Measurements from ENCODE around the gene SLC12A7. TPM values are rescaled to one million over a fixed set of nuclear protein-coding genes. Genes with fewer than 3 reads are reported as not detected.

Gene SLC12A7
- total RNA-seq, 1 experiment from 2014 or later, result 48.2 TPM

- H3K27me3 ChIP-seq (ENCODE audit: low read length), result no peaks in the 10 kb centered on the region
Observed at GRCh38 chr5:1115123-1115815, 3.4 kb upstream of the SLC12A7 start.

GRCh38 chr5:1113805-1114586 is 2.1 kb upstream of the SLC12A7 start:
- ChIA-PET POLR2A (ENCODE audit: unreplicated experiment) (no interaction called here), CTCF (no interaction called here)
- BruUV-seq (replicated peaks), result no TSS peak
- no peaks in the 10 kb centered on the region for H3K27me3 ChIP-seq (ENCODE audit: low read length)
- H3F3A ChIP-seq (ENCODE audit: low read length, unreplicated experiment), result no peaks in the 10 kb centered on the region
- no peak overlapping the region for H3K4me2 ChIP-seq (ENCODE audit: low read length)
- no peaks in the 10 kb centered on the region for H3K9me3 ChIP-seq (ENCODE audit: low read length)
- H2AFZ ChIP-seq (ENCODE audit: low read length), result no peak overlapping the region
- H3K79me2 ChIP-seq (ENCODE audit: low read length), result peaks cover 28% of the 10 kb centered on the region
- ATAC-seq, result no peak
- TF ChIP-seq CTCF (conservative IDR thresholded peaks at IDR 0.05; ENCODE audit: low read depth, low read length) (no peak), EZH2 (IDR thresholded peaks at IDR 0.05; ENCODE audit: low read length, unreplicated experiment) (no peak), EZH2phosphoT487 (IDR thresholded peaks at IDR 0.05; ENCODE audit: borderline replicate concordance, low read length) (no peak)
- H3K9ac ChIP-seq (ENCODE audit: low read length), result peak overlapping the region; percentile 50; the same call in 1 of the 2 replicates
- H3K27ac ChIP-seq (ENCODE audit: low read length), result peak overlapping the region; percentile 86; the same call in 1 of the 2 replicates
- peaks cover 46% of the 10 kb centered on the region for H3K4me1 ChIP-seq (ENCODE audit: insufficient read depth, low read length)
- no peak for DNase-seq
- H3K4me3 ChIP-seq (ENCODE audit: low read length), result no peak overlapping the region
- no peaks in the 10 kb centered on the region for H3K36me3 ChIP-seq (ENCODE audit: low read depth, low read length)
- intact Hi-C loops (cut with micrococcal nuclease), result loop anchor here (2.0 to 5.0 kb wide), 2 partner anchors 47 to 202 kb away; no protein-coding TSS in a partner anchor
- no peaks in the 10 kb centered on the region for H3K9me2 ChIP-seq (replicated peaks; ENCODE audit: low read length)
- peaks cover 20% of the 10 kb centered on the region for H4K20me1 ChIP-seq (ENCODE audit: low read length)

More at GRCh38 chr5:1115123-1115815, 3.4 kb upstream of the SLC12A7 start:
- H3F3A ChIP-seq (ENCODE audit: low read length, unreplicated experiment), result no peaks in the 10 kb centered on the region
- CTCF ChIA-PET, result no interaction called here
- H3K36me3 ChIP-seq (ENCODE audit: low read depth, low read length), result no peaks in the 10 kb centered on the region
- no peaks in the 10 kb centered on the region for H3K9me3 ChIP-seq (ENCODE audit: low read length)
- no peak for DNase-seq
- no peaks in the 10 kb centered on the region for H3K9me2 ChIP-seq (replicated peaks; ENCODE audit: low read length)
- H4K20me1 ChIP-seq (ENCODE audit: low read length), result peaks cover 7% of the 10 kb centered on the region
- H3K4me1 ChIP-seq (ENCODE audit: insufficient read depth, low read length), result peaks cover 41% of the 10 kb centered on the region
- H3K9ac ChIP-seq (ENCODE audit: low read length), result no peak overlapping the region
- no peak overlapping the region for H3K4me3 ChIP-seq (ENCODE audit: low read length)
- BruUV-seq (replicated peaks), result no TSS peak
- H3K4me2 ChIP-seq (ENCODE audit: low read length), result no peak overlapping the region
- no peak for ATAC-seq
- TF ChIP-seq EZH2 (IDR thresholded peaks at IDR 0.05; ENCODE audit: low read length, unreplicated experiment), result no peak
- TF ChIP-seq EZH2phosphoT487 (IDR thresholded peaks at IDR 0.05; ENCODE audit: borderline replicate concordance, low read length), result no peak
- TF ChIP-seq CTCF (conservative IDR thresholded peaks at IDR 0.05; ENCODE audit: low read depth, low read length), result no peak
- POLR2A ChIA-PET (ENCODE audit: unreplicated experiment), result no interaction called here
- no peak overlapping the region for H2AFZ ChIP-seq (ENCODE audit: low read length)
- no peak overlapping the region for H3K27ac ChIP-seq (ENCODE audit: low read length)
- H3K79me2 ChIP-seq (ENCODE audit: low read length), result peaks cover 15% of the 10 kb centered on the region
- intact Hi-C loops (cut with micrococcal nuclease), result no loop called here

All from PC-3 (cell line).